Inferior parietal cortex (tissue), 1 donor: ENCODE results near the gene SLC25A40.
"Not testable (repeated sequence)": the region's sequence is repeated elsewhere in the genome, so short reads cannot be mapped to it uniquely, and the experiment has no call there.

Experiments used
- DNase-seq: peaks from one replicate; pipeline ENCODE4 v3.0.0-alpha.2; 2016; ENCODE audit errors: extremely low spot score

SLC25A40 gene

GRCh38 chr7:87876040-87876868, at the start of gene SLC25A40, which contains the start of gene DBF4:
Gene SLC25A40 (minus strand): TSS chr7:87876360. CDS start chr7:87858727, 17,633 bp downstream.
Gene DBF4 (plus strand): TSS chr7:87876493. CDS start chr7:87876733, 240 bp downstream.
- peak; percentile 88 for DNase-seq

DNA sequence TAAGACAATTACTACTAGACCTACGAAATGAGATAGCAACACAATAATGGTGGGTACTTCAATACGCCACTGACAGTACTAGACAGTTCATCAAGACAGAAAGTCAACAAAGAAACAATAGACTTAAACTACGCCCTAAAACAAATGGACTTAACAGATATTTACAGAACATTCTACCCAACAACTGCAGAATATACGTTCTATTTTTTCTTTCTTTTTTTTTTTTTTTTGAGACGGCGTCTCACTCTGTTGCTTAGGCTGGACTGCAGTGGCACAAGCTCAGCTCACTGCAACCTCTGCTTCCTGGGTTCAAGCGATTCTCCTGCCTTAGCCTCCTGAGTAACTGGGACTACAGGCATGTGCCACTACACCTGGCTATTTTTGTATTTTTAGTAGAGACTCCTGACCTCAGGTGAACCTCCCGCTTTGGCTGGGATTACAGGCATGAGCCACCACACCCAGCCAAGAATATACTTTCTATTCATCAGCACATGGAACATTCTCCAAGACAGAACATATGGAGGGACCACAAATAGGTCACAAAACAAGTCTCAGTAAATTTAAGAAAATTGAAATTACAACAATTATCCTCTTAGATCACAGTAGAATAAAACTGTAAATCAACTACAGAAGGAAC, 46.7 kb upstream of the SLC25A40 start:
- DNase-seq: not testable (repeated sequence)

- no peak for DNase-seq
Observed at GRCh38 chr7:87920578-87920977, 44.4 kb upstream of the SLC25A40 start.

- DNase-seq: no peak
Observed at GRCh38 chr7:87919875-87920274, 43.7 kb upstream of the SLC25A40 start.

DNA sequence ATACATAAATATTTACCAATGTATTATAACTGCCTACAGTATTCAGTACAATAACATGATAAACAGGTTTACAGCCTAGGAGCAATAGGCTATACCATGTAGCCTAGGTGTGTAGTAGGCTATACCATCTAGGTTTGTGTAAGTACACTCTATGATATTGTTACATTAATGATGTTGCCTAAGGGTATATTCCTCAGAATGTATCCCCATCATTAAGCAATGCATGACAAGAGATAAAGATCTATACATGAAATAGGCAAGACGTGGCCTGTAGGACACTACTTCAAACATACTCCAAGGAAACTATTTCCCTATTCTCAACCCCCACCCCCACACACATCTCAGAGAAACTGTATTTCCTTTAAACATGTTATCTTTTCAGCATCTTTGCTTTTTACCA, 42.6 kb upstream of the SLC25A40 start:
- DNase-seq: no peak

DNA sequence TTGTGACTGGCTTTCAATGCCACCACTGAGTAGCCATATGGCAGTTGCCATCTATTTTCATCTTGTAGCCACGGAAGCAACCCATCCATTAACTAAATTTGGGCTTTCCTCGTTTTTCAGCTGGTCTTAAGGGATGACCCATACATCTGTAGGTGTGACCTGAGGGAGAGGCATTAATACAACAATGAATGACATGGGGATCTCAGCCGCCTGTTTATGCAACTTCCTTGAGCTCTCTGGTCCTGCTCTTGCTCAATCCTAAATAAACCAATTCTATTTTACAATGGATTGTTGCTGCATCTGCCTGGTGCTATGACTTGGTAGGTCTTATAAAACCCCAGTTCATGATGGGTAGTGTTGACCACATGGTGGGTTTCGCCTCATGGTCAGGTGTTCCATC, 36.0 kb upstream of the SLC25A40 start:
- DNase-seq: no peak

GRCh38 chr7:87908814-87909213, 32.7 kb upstream of the SLC25A40 start:
- DNase-seq: not testable (repeated sequence)

DNA sequence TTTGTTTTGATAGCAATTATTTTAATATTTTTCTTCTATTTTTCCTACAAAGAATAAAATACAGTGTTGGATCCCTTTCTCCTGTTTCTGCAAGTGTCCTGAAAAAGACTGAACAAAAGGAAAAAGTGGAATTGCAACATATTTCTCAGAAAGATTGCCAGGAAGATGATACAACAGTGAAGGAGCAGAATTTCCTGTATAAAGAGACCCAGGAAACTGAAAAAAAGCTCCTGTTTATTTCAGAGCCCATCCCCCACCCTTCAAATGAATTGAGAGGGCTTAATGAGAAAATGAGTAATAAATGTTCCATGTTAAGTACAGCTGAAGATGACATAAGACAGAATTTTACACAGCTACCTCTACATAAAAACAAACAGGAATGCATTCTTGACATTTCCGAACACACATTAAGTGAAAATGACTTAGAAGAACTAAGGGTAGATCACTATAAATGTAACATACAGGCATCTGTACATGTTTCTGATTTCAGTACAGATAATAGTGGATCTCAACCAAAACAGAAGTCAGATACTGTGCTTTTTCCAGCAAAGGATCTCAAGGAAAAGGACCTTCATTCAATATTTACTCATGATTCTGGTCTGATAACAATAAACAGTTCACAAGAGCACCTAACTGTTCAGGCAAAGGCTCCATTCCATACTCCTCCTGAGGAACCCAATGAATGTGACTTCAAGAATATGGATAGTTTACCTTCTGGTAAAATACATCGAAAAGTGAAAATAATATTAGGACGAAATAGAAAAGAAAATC, 31.2 kb upstream of the SLC25A40 start:
- DNase-seq: not testable (repeated sequence)

DNA sequence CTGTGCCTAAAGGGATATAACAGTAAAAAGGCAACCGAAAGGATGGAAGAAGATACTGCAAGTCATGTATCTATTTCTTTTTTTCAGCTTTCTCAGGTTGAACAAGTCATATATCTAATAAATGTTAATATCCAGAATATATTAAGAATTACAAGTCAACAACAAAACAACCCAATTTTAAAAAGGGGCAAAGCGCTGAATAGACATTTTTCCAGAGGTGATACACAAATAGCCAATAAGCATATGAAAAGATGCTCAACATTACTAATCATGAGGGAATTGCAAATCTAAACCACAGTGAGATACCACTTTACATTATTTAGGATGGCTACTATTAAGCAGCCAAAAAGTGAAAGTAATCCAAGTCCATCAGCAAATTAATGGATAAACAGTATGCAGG, 23.1 kb upstream of the SLC25A40 start:
- DNase-seq: no peak

DNA sequence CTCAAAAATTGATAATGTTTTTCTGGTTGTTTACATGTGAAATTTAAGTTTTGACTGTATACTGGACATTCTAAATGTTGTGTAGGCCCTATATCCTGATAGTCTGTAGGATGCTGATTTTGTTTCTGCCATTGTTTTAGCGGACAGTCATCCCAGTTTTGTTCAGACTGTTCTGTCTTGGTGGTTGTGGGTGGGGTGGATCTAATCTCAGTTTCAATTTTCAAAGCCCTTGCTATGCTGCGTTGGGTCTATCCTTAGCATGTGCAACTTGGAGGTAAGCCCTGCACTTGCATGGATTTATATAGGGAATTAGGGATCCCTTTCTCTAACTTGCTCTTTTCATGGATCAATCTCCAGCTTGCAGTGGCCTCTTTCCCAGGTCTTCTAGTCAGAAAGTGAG, 19.2 kb upstream of the SLC25A40 start:
- DNase-seq: no peak

DNA sequence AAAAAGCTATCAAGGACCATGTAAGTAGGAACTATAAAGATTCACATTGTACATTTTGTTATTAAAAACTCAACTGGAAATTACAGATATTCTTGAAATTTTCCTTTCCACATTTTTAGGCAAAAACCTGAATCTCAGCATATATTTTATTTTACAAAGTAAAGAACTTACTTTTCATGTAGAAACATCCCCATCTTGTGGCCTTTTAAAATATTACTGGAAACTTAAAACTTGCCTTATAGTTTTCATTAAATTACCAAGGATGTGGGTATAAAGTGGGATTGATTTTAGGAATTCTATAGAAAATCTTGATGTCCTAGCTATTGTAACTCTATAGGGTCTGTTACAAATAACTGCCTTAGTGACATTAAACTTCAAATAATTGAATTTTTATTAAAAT, 10.7 kb upstream of the SLC25A40 start:
- DNase-seq: peak; percentile 72

DNA sequence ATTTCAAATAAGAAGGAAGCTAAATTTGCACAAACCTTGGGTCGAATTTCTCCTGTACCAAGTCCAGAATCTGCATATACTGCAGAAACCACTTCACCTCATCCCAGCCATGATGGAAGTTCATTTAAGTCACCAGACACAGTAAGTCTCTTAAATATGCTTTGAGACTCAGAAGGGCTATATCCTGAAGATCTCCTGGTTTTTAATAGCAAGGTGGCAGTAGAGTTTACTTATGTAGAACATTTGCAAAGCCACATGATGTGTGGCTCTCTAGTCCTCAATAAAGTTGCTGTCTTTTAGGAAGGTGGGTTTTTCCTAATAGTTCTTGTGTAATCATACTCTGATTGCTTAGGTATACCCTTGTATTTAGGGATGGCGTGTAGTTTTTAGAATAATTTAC, 8.9 kb upstream of the SLC25A40 start:
- no peak for DNase-seq

- no peak for DNase-seq
Observed at GRCh38 chr7:87882151-87882937, 6.2 kb upstream of the SLC25A40 start.

GRCh38 chr7:87878208-87878735, 2.1 kb upstream of the SLC25A40 start:
- no peak for DNase-seq

DNA sequence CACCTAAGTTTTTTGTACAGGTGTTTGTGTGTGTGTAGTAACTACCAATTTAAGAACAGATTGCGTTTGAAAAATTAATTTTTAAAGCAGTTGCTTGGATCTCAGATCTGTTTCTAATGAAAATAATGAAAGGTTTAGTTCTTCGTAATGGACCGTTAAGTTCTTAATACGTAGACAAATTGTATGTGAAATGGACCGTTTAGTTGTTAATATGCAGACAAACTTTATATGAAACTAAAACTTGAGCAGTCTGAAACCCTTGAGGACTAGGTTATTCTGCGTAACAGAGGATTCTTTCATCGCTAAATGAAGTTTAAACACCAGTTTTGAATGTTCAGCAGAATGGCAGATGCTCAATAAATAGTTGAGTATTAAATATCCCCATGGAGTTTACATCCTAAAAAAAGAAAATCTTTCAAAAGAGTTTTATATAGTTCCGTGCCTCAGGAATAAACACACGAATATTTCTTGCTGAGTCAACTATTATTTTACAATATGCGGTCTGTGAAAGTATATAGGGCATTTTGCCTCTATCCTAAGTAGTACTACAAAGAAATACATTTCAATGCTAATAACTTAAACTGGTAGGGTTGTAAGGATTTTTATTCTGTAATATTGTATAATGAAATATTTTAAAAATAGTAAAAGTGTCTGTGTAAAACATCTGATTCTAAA, 1.3 kb upstream of the SLC25A40 start:
- DNase-seq: no peak

DNA sequence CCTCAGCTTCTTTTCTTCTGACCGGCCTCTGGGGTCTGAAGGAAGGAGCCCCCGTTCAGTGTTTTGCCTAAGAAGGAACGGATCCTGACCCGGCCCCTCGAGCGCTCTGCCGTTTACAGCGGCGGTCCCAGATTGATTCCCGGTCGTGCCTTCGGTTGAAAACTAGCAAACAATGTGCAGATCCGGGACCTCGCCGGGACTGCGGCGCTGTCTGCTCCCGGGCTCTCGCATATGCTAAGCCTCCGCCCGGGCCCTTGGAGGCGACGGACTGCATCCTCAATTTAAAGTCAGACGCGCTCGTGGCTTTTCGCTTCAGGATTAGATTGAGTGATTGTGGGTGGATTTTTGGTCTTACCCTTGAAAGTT, 692 bp upstream of the SLC25A40 start:
- peak; percentile 47 for DNase-seq

DNA sequence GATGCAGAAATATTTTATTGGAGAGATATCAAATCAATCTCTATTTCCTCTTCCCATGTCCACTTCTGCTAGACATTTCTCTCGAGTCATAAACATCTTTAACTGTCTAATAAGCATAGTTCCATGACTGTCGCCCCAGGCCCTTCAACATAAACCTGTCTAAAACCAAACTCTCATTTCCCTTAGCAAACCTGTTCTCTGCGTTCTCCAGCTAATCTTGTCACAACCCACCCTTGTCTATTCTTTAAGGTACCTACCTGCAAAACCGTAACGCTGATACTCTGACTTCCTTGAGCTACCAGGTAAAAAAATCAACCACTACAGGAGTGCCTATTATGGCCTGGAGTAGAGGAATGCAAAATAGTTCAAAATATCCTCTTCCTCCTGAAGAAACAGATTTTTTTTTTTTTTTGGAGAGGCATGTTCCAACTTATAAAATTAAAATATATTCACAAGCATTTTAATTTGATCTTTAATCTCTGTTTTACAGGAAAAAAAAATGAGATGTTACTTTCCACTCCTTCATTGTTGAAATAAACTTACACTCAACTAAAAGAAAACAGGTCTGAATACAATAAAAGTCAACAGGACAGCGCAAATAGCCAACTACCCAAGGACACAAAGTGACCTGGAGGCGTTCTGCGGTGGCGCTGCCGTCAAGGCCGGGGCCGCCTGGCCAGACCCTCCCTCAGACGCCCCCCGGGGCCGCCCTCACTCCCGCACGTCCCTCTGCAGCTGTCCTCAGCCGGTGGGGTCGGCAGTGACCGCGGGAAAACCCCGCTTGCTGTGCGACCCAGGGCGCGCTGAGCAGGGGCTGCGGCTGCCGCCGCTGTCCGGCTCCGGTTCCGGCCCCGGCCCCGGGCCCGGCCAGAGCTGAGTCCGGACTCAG, 765 bp downstream of the SLC25A40 start:
- no peak for DNase-seq

DNA sequence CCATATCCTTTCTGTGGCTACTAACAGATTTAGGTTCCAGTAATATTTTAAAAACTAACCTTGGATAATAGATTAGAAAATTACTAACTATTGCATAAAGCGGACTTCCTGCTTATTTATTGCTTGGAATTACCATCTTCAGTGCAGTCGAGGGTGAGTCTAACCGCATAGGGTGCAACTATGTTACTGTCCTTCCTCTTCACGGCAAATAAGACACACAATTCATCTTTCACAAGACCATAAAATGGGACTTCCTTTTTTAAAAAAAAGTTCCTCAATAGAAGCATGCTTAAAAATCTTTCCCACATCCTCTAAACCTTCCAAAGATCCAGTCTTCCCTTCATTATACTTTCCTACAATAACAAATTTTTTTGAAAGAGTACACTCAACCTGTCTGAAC, 2.1 kb downstream of the SLC25A40 start:
- no peak for DNase-seq

- DNase-seq: not testable (repeated sequence)
Observed at GRCh38 chr7:87873328-87873727, 2.8 kb downstream of the SLC25A40 start.

GRCh38 chr7:87872346-87872745, 3.8 kb downstream of the SLC25A40 start:
- DNase-seq: no peak
